ENCODE measurements around the gene ARID1B. TPM values are rescaled to one million over a fixed set of nuclear protein-coding genes. Genes with fewer than 3 reads are reported as not detected.

ARID1B gene
- total and polyA plus RNA-seq, 9 of the 15 experiments (the other 6 are each of a cell fraction or from before 2014, with no cell fraction given), result 12.5 to 50.5 (median 25.8) TPM

- no peak for TF ChIP-seq RBM14 (IDR thresholded peaks at IDR 0.05; ENCODE audit: borderline replicate concordance, insufficient read depth, low read depth, low read length)
- peak; percentile 26; the same call in 1 of the 2 replicates for TF ChIP-seq NFE2 (IDR thresholded peaks at IDR 0.05; ENCODE audit: low read depth)
- TF ChIP-seq, protein P1, sequence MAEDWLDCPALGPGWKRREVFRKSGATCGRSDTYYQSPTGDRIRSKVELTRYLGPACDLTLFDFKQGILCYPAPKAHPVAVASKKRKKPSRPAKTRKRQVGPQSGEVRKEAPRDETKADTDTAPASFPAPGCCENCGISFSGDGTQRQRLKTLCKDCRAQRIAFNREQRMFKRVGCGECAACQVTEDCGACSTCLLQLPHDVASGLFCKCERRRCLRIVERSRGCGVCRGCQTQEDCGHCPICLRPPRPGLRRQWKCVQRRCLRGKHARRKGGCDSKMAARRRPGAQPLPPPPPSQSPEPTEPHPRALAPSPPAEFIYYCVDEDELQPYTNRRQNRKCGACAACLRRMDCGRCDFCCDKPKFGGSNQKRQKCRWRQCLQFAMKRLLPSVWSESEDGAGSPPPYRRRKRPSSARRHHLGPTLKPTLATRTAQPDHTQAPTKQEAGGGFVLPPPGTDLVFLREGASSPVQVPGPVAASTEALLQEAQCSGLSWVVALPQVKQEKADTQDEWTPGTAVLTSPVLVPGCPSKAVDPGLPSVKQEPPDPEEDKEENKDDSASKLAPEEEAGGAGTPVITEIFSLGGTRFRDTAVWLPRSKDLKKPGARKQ (CRISPR knock-in tag; IDR thresholded peaks at IDR 0.05), result no peak
- TF ChIP-seq SMARCE1 (IDR thresholded peaks at IDR 0.05), result no peak
- TF ChIP-seq SREBF1 (IDR thresholded peaks at IDR 0.05; ENCODE audit: borderline replicate concordance, low read depth, low read length), result no peak
- no peak for TF ChIP-seq HMG20A (CRISPR knock-in tag; conservative IDR thresholded peaks at IDR 0.05)
- TF ChIP-seq MLLT1 (IDR thresholded peaks at IDR 0.05), result 0 out of 4 replicates have a peak, but pooled peaks of 1 of the 2 experiments have one; percentile 51
Observed at GRCh38 chr6:156887623-156888269, 110.6 kb downstream of the ARID1B start (continued).
